Astrocyte (in vitro differentiated cells and primary cell): ENCODE results near the gene S100PBP. TPM values are rescaled to one million over a fixed set of nuclear protein-coding genes. Genes with fewer than 3 reads are reported as not detected.
A peak's percentile ranks its signal among the peaks of the same experiment; 100 is the strongest.

ENCODE experiments used
- DNase-seq: peaks from one replicate; pipeline ENCODE4 v3.0.0-alpha.2; 2010; ENCODE audit warnings: low read depth
- FAIRE-seq: peaks from 2 replicates; lab custom pipeline; 2011; peaks lifted over from hg19 to GRCh38; lab: Jason Lieb, UNC
- H2AFZ ChIP-seq: 2 replicates; pipeline ENCODE4 v1.6.0; 2012; ENCODE audit warnings: low read depth, low read length, inconsistent platforms
- H3K27ac ChIP-seq: 2 replicates; pipeline ENCODE4 v1.5.1; 2011; ENCODE audit warnings: low read depth, low read length, inconsistent platforms
- H3K27me3 ChIP-seq: 2 replicates; pipeline ENCODE4 v1.6.0; 2011; ENCODE audit warnings: low read length, inconsistent platforms; ENCODE audit not compliant: insufficient read depth
- H3K36me3 ChIP-seq: 2 replicates; pipeline ENCODE4 v1.5.1; 2011; ENCODE audit warnings: low read length, inconsistent platforms; ENCODE audit not compliant: insufficient read depth
- H3K4me1 ChIP-seq: 2 replicates; pipeline ENCODE4 v1.5.1; 2011; ENCODE audit warnings: low read length, inconsistent platforms; ENCODE audit not compliant: insufficient read depth
- H3K4me2 ChIP-seq: 2 replicates; pipeline ENCODE4 v1.6.0; 2012; ENCODE audit warnings: low read length, inconsistent platforms
- H3K4me3 ChIP-seq: 2 replicates; pipeline ENCODE4 v1.5.1; 2011; ENCODE audit warnings: low read depth, mild to moderate bottlenecking, low read length, inconsistent platforms; ENCODE audit not compliant: insufficient read depth
- H3K79me2 ChIP-seq: 2 replicates; pipeline ENCODE4 v1.6.0; 2012; ENCODE audit warnings: mild to moderate bottlenecking, low read length, inconsistent platforms; ENCODE audit not compliant: insufficient read depth
- H3K9ac ChIP-seq: 2 replicates; pipeline ENCODE4 v1.6.0; 2012; ENCODE audit warnings: mild to moderate bottlenecking, low read length, inconsistent platforms
- H3K9me3 ChIP-seq: 2 replicates; pipeline ENCODE4 v1.5.1; 2012; ENCODE audit warnings: low read depth, mild to moderate bottlenecking, low read length, inconsistent platforms; ENCODE audit not compliant: insufficient read depth
- H4K20me1 ChIP-seq: 2 replicates; pipeline ENCODE4 v1.6.0; 2012; ENCODE audit warnings: low read length, inconsistent platforms; ENCODE audit not compliant: insufficient read depth
- H3K27ac Mint-ChIP-seq: one replicate; pipeline ENCODE4 v1.8.0; 2021; ENCODE audit warnings: mild to moderate bottlenecking, mixed read lengths; ENCODE audit not compliant: unreplicated experiment
- H3K27me3 Mint-ChIP-seq: one replicate; pipeline ENCODE4 v1.8.0; 2021; ENCODE audit warnings: low read depth, mixed read lengths; ENCODE audit not compliant: unreplicated experiment
- H3K36me3 Mint-ChIP-seq: one replicate; pipeline ENCODE4 v1.8.0; 2021; ENCODE audit warnings: low read depth, mixed read lengths; ENCODE audit not compliant: unreplicated experiment
- H3K4me1 Mint-ChIP-seq: one replicate; pipeline ENCODE4 v1.8.0; 2021; ENCODE audit warnings: low read depth, mixed read lengths; ENCODE audit not compliant: unreplicated experiment
- H3K4me3 Mint-ChIP-seq: one replicate; pipeline ENCODE4 v1.8.0; 2021; ENCODE audit warnings: mild to moderate bottlenecking, moderate library complexity, mixed read lengths; ENCODE audit not compliant: unreplicated experiment
- H3K9me3 Mint-ChIP-seq: one replicate; pipeline ENCODE4 v1.8.0; 2021; ENCODE audit warnings: mild to moderate bottlenecking, mixed read lengths; ENCODE audit not compliant: unreplicated experiment
- CTCF ChIP-seq: IDR thresholded peaks from 2 replicates; pipeline ENCODE4 v1.5.1; 2011; ENCODE audit warnings: low read depth, mild to moderate bottlenecking, inconsistent platforms, low read length, moderate library complexity; ENCODE audit not compliant: insufficient read depth
- EZH2 ChIP-seq: IDR thresholded peaks from 2 replicates; pipeline ENCODE4 v1.6.1; 2012; ENCODE audit warnings: mild to moderate bottlenecking, low read length, inconsistent platforms; ENCODE audit not compliant: insufficient read depth
- total RNA-seq: library from RNA; stranded (reverse); gene quantifications from 2 replicates; pipeline ENCODE4 v1.2.1, GENCODE V29; 2021

The S100PBP gene
- total RNA-seq, 1 donor from 2014 or later = 40.3 TPM

GRCh38 chr1:32806910-32807523 is 10.4 kb upstream of the S100PBP start:
- no peak for FAIRE-seq

GRCh38 chr1:32808580-32808979 is 8.9 kb upstream of the S100PBP start:
- DNase-seq (no peak), FAIRE-seq (no peak)
- no peak overlapping the region for H3K27ac Mint-ChIP-seq
- Histone ChIP-seq H3K36me3 (peaks cover 34% of the 10 kb centered on the region), H3K4me1 (peaks cover under 1% of the 10 kb centered on the region), H3K79me2 (peaks cover 77% of the 10 kb centered on the region), H3K9me3 (no peaks in the 10 kb centered on the region), H3K9ac (no peak overlapping the region), H3K4me3 (no peak overlapping the region), H4K20me1 (peaks cover 51% of the 10 kb centered on the region), H3K27me3 (no peaks in the 10 kb centered on the region), H2AFZ (no peak overlapping the region), H3K27ac (no peak overlapping the region), H3K4me2 (no peak overlapping the region)
- H3K4me3 Mint-ChIP-seq = no peak overlapping the region
- TF ChIP-seq CTCF (no peak), EZH2 (no peak)
- peaks cover 2% of the 10 kb centered on the region for H3K4me1 Mint-ChIP-seq
- peaks cover 22% of the 10 kb centered on the region for H3K36me3 Mint-ChIP-seq
- H3K9me3 Mint-ChIP-seq = no peaks in the 10 kb centered on the region
- no peaks in the 10 kb centered on the region for H3K27me3 Mint-ChIP-seq

More at GRCh38 chr1:32806910-32807523, 10.4 kb upstream of the S100PBP start:
- H3K27me3 Mint-ChIP-seq = no peaks in the 10 kb centered on the region
- Histone ChIP-seq H2AFZ (no peak overlapping the region), H4K20me1 (peaks cover 37% of the 10 kb centered on the region), H3K4me1 (no peaks in the 10 kb centered on the region), H3K27me3 (no peaks in the 10 kb centered on the region), H3K27ac (no peak overlapping the region), H3K4me2 (no peak overlapping the region), H3K79me2 (peaks cover 68% of the 10 kb centered on the region), H3K36me3 (peaks cover 34% of the 10 kb centered on the region), H3K9me3 (no peaks in the 10 kb centered on the region), H3K4me3 (no peak overlapping the region), H3K9ac (no peak overlapping the region)
- H3K4me1 Mint-ChIP-seq = no peaks in the 10 kb centered on the region
- H3K36me3 Mint-ChIP-seq = peaks cover 33% of the 10 kb centered on the region
- no peaks in the 10 kb centered on the region for H3K9me3 Mint-ChIP-seq
- no peak overlapping the region for H3K27ac Mint-ChIP-seq
- no peak overlapping the region for H3K4me3 Mint-ChIP-seq
- DNase-seq = peak; percentile 51
- TF ChIP-seq CTCF (no peak), EZH2 (no peak)

GRCh38 chr1:32810358-32810757 is 7.1 kb upstream of the S100PBP start:
- peaks cover 64% of the 10 kb centered on the region for H4K20me1 ChIP-seq
- no peak for DNase-seq
- no peaks in the 10 kb centered on the region for H3K9me3 ChIP-seq
- H3K27me3 Mint-ChIP-seq = no peaks in the 10 kb centered on the region
- no peak overlapping the region for H3K27ac ChIP-seq
- no peak for TF ChIP-seq EZH2
- TF ChIP-seq CTCF = no peak
- no peaks in the 10 kb centered on the region for H3K9me3 Mint-ChIP-seq
- H3K27me3 ChIP-seq = no peaks in the 10 kb centered on the region
- H3K4me3 ChIP-seq = no peak overlapping the region
- no peak overlapping the region for H3K4me2 ChIP-seq
- H3K27ac Mint-ChIP-seq = no peak overlapping the region
- no peak for FAIRE-seq
- H3K9ac ChIP-seq = no peak overlapping the region
- H3K4me1 ChIP-seq = peaks cover 15% of the 10 kb centered on the region
- H3K4me3 Mint-ChIP-seq = no peak overlapping the region
- peaks cover 13% of the 10 kb centered on the region for H3K4me1 Mint-ChIP-seq
- H2AFZ ChIP-seq = no peak overlapping the region
- H3K36me3 ChIP-seq = peaks cover 34% of the 10 kb centered on the region
- H3K79me2 ChIP-seq = peaks cover 92% of the 10 kb centered on the region
- peaks cover 28% of the 10 kb centered on the region for H3K36me3 Mint-ChIP-seq
